ENCODE data around the gene ANKRD35.
"Not testable (repeated sequence)": the region's sequence is repeated elsewhere in the genome, so short reads cannot be mapped to it uniquely, and the experiment has no call there.

The ANKRD35 gene

DNA sequence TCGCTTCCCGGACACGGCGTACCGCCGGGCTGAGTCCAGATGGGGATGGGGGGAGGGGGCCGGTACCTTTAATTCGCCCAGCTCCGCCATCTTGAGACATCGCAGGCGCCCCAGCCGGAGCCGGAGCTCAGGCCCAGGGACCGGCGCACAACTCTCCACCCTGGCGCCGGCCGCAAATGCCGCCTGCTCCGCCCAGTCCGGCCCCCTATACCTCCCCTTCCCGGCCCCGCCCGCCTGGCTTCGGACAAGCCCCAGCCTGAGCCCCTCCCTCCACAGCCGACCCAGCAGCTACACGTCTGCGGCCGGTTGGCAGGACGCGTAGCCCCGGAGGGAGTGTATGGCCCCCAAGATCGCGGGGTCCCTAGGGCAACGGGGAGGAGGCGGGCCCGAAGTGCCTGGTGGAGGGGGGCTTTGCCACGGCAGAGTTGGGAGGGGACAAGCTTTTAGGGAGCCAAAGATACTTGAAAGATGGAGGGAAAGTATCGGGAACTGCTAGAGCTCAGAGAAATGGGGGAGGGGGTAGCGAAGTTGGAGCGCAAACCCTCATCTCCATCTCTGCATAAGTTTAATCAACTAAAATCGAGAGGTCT lies 26.7 kb downstream of the ANKRD35 start, which contains the start of gene PIAS3:
Gene PIAS3 (minus strand): TSS at position 181 of the 590 bp plus-strand sequence. CDS start 91 bp downstream, at position 90.
- peak; percentile 71 to 84 (median 72) for DNase-seq (ENCODE audit: low read depth in 2 of 3, low spot score in 2 of 3)

DNA sequence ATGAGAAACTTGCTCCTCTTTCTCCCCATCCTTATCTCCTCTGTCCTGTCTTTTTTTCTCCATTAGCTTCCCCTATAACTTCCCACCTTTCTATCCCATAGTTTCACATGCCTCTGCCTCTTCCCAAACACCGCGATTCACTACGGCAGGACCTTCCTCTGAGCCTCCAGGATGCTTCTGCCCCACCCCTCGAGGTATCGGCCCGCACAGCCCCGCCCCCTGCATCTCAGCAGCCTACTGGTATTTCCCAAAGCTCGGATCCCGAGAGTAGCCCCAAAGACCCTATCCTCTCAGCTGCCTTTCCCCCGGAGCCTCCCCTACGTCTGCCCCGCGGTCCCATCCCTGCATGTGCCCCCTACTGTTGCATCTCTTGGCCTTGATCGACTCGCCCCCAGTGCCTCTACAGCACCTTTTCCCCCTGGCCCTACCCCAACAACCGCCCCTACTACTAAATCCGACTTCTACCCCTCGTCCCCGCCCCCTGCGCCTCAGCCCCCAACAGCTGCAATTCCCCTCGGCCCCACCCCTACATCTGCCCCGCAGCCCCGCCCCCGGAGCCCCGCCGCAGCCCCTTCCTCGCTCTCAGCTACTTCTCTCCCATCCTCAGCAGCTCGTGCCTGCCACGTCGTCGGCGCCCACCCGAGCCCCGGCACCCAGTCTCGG lies 27.3 kb downstream of the ANKRD35 start:
- peak in 1 of 3 experiments; percentile 47 for DNase-seq (ENCODE audit: low read depth in 2 of 3, low spot score in 2 of 3)

DNA sequence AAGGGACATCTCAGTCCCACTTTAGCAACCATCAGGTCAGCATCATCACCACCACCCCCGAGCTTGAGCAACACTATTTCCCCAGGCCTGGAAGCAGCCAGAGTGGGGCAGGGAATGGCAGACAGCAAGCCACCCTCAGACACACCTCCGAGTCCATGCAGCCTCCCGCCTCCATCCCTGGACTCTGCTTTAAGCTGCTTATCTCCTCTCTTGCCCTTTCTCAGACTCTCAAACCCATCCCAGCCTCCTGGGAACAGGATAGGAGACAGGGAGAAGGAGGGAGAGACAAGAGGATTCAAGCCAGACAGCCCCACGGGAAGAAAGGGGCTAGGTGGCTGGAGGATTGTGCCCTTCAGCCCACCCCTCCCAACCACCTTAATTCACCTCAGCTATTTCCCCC lies 28.5 kb downstream of the ANKRD35 start:
- no peak for DNase-seq (ENCODE audit: low read depth in 2 of 3, low spot score in 2 of 3)

DNA sequence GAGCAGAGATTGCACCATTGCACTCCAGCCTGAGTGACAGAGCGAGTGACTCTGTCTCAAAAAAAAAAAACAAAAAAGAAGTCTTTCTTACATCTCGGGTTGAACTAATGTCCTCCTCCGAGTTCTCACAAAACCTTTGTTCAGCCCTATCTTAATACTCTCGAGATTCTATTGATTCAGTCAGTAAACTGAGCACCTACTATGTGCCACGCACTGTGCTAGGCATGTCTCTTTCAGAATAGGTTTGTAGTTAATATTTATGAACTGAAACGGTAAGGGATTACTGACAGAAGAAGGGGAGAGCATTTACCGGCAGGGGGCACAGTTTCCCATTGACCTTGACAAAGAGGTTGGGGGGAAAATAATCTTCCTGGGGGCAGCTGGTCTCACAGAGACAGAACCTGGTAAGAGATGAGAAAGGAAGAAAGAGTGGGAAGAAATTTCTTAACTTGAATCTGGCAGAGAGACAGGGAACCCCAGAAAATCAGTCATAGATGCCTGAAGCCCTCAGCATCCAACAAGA lies 30.2 kb downstream of the ANKRD35 start:
- no peak for DNase-seq (ENCODE audit: low read depth in 2 of 3, low spot score in 2 of 3)

DNA sequence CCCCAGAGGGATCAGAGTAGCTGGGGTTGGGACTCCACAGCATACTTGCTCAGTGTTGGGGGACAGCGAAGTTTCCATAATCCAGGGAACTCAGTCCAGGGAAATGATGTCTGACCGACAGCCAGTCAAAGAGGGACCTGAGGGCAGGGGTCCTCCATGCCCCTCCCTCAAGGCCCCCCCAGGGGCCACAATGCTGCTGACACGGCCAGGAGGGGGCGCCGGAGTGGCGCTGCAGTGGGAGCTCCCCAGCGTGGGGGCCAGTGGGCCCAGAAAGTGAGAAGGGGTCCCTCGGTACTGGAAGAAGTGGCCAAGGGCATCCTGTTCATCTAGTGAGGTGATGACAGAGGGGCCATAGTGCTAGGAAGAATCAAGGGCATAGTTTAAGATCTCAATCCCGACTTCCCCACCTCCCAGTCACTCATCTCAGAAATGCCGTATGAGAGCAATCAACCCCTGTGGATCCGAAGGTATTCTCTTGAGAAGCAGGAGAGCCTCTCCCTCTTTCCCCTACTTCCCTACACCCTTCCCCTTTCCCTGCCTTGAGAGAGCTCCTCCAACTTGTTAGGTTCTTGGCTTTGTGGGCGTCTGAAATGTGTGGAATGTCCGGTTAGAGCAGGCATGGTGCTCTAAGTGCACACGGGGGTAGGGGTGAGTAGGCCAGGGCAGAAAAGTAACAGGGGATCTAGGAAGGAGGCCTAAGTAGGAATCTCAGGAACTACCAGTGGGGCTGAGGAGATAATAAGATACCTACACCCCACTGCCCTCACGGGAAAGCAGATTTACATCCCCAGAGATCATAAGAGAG lies 36.1 kb downstream of the ANKRD35 start:
- no peak for DNase-seq (ENCODE audit: low read depth in 2 of 3, low spot score in 2 of 3)

DNA sequence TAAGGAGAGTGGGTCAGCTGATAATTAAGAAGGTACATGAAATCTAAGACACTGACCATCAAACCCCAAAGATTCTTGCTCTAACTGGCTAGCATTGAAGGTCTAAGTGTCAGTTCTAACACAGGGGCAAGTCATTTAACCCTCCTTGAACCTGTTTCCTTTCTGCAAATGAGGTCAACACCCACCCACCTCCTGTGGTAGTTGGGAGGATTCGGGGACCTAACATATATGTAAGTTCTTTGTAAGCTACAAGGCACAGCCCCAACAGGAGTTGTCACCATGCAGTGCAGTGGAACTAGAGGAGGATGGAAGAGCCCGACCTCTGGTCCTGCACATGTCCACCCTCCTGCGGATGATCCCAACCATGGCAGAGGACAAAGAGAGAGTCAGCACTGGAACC lies 37.8 kb downstream of the ANKRD35 start:
- DNase-seq (ENCODE audit: low read depth in 2 of 3, low spot score in 2 of 3): no peak

DNA sequence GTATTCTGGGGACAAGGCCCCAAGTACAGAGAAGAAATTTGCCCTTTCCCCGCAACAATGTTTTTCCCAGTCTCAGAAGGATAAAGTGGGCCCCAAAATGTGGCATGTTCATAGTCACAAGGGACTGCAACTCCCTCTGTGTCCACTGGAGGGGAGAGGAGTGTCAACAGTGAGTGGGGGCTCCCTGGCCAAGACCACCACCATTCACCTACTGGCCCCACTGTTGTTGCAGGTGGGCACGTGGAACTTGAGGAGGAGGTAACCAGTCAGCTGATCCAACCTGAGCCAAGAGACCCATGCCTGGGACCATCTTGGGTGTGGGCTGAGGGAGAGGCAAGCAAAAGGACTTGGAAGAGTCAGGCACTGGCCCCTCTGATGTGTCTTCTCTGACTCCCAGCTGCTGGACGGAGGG lies 39.5 kb downstream of the ANKRD35 start:
- DNase-seq (ENCODE audit: low read depth in 2 of 3, low spot score in 2 of 3): no peak

DNA sequence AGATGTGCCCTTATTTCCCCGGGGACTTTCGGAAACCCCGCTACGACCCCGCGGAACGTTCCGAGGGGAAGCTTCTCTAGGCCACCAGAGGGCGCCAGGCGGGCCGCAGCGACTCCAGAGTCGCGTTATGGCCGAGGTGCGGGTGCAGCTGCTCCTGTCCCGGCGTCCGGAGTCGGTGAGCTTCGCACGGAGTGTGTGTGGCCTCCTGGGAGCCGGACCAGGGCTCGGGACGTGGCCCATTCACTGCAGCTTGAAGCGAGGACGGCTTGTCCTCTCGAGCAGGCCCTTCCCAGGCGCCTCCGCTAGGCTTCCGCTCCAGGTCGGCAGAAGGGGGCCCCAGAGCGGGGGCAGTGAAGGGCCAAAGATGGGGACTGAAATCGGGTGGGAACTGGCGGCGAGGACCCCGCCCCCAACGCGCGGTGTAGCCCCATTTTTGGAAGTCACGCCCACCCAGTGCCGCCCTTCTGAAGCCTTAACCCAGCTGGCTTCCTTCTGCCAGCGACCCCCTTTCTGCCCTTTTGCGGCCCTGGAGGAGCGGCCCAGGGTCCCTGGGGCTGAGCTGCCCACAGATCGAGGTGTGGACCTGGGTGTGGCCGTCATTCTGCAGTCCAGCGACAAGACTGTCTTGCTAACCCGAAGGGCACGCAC lies 40.0 kb downstream of the ANKRD35 start, which contains the start of gene NUDT17:
Gene NUDT17 (plus strand): TSS at position 117 of the 648 bp plus-strand sequence. CDS start 11 bp downstream, at position 128.
- peak; percentile 48 to 80 (median 62) for DNase-seq (ENCODE audit: low read depth in 2 of 3, low spot score in 2 of 3)

DNA sequence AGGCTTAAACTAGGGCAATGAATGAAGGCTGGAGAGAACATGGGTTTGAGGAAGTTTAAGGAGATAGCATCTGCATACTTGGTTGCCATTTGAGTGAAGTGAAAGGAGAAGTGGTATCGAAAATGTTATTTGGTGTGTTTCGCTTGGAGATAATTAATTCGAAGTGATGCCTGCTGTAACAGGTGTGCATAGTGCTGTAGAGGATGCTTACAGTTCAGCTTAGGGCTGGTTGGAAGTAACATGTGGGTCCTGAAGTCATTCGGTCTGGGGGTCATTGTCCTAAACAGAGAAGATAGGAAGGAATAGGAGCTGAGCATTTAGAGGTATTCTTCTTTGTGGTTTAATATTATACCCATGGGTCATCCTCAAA lies 40.5 kb downstream of the ANKRD35 start:
- no peak for DNase-seq (ENCODE audit: low read depth in 2 of 3, low spot score in 2 of 3)

DNA sequence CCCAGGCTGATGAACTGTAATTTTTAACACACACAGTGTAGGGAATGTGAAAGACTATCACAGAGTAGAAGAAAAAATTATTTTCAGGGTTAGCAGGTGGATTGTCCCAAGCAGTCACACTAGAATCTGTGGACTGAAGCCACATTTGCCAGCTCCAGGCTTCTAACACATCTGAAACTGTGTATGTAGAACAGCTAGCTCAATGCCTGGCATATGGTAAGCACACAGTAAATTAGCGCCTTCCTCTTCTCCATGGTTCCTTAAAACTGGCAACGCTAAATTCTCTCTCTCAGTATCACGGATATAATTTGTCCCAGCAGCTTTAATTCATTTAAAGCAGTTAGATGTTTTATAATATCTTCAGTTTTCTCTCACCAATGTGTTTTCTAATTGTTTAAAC lies 42.6 kb downstream of the ANKRD35 start:
- no peak for DNase-seq (ENCODE audit: low read depth in 2 of 3, low spot score in 2 of 3)

DNA sequence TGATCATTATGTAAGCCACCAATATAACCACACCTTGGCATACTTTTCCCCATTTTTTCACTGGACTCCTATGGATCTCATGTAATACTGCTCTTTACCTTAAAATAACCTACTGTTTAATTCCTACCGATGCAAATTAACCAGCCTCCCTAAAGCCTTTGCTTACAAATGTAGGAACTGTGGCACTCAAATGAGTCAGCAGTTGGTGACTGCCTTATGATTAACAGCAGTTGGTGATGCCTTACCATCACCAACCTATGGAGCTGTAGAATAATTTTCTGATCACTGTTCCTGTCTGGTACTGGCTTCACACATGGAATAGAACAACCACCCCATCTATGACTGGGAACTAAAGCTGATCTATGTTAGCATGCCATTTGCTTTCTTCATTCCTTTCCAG lies 48.0 kb downstream of the ANKRD35 start:
- no peak for DNase-seq (ENCODE audit: low read depth in 2 of 3, low spot score in 2 of 3)

DNA sequence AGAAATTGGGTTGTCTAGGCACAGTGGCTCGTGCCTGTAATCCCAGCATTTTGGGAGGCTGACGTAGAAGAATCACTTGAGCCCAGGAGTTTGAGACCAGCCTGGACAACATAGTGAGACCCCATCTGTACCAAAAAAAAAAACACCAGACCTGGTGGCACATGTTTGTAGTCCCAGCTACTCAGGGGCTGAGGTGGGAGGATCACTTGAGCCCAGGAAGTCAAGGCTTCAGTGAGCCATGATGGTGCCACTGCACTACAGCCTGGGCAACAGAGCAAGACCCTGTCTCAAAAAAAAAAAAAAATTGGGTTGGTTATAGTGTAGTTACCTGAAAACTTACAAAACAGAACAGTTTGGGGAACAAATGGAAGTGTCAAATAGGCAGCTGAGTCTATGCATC lies 54.9 kb downstream of the ANKRD35 start:
- not testable (repeated sequence) for DNase-seq (ENCODE audit: low read depth in 2 of 3, low spot score in 2 of 3)

DNA sequence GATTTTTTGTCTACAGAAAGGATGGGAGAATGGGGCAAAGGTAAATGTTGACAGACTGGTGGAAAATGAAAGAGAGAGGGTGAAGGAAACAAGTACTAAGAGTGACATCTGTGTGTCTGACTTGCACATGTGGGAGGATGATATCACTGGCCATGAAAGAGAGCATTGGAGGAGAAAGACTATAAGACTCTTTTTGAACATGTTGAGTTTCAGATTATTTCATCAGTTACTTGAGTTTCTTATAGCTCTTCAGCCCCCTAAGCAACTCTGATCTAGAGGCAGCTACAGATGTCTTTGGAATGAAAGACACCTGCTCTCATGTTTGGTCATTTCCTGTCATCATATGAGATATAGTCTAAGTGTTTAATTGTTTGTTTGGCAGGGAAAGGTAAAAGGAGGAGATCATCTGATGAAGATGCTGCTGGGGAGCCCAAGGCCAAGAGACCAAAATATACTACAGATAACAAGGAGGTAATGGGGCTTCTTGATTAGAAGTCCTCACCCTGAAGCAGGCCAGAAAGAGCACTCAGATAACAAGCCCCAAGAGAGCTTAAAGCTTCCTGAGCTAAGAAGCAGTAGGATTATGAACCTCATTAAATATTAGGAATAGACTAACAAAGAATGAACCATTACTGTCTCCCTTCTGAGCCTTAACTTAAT lies 57.2 kb downstream of the ANKRD35 start:
- no peak for DNase-seq (ENCODE audit: low read depth in 2 of 3, low spot score in 2 of 3)

DNA sequence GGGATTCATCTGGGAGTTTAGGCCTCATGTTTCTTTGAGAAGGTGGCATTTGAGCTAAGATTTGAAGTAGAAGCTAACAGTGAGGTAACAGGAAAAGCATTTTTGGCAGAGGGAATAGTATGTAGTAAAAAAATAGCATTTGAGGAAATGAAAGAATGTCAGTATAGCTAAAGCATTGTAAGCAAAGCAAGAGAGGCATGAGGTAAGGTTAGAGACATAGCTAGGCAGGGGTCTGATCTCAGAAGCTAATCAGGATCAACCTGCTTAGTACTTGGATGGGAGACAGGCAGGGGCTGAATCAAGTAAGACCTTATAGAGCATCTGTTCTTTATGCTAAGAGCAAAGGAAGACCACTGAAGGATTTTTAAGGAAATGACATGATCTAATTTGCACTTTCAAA lies 57.7 kb downstream of the ANKRD35 start:
- no peak for DNase-seq (ENCODE audit: low read depth in 2 of 3, low spot score in 2 of 3)

DNA sequence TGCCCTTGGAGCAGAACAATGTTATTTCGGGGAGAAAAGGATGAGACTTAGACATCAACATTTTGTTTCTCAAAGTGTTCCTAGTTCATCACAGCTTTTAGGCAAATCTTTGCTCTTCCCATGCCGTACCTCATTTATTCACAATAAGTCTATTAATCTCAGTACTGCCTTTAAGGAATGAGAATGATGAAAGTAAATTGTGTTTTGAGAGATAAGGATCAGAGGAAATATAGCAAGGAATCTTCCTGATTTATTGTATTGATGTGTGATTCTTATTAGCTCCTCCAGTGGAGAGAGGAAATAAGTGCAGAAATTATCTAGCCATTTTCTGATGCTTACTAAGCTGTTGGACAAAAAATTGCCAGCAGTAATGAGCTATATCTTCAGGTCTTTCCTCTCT lies 59.6 kb downstream of the ANKRD35 start:
- DNase-seq (ENCODE audit: low read depth in 2 of 3, low spot score in 2 of 3): no peak

DNA sequence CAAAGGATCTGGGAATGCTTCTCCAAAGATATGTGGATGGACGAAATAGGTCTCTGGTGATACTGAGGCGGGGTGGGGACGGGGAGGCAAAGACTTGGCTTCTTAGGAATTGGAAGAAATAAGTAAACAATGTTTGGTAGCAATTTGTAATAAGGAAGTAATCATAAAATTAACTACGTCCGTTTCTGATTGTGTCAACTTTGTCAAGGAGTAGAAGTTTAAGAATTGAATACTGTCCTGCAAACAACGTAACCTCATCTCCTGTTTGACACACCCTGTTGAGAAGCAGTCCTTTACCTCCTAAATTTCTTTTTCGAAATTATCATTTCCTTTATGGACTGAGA lies 61.2 kb downstream of the ANKRD35 start:
- no peak for DNase-seq (ENCODE audit: low read depth in 2 of 3, low spot score in 2 of 3)

DNA sequence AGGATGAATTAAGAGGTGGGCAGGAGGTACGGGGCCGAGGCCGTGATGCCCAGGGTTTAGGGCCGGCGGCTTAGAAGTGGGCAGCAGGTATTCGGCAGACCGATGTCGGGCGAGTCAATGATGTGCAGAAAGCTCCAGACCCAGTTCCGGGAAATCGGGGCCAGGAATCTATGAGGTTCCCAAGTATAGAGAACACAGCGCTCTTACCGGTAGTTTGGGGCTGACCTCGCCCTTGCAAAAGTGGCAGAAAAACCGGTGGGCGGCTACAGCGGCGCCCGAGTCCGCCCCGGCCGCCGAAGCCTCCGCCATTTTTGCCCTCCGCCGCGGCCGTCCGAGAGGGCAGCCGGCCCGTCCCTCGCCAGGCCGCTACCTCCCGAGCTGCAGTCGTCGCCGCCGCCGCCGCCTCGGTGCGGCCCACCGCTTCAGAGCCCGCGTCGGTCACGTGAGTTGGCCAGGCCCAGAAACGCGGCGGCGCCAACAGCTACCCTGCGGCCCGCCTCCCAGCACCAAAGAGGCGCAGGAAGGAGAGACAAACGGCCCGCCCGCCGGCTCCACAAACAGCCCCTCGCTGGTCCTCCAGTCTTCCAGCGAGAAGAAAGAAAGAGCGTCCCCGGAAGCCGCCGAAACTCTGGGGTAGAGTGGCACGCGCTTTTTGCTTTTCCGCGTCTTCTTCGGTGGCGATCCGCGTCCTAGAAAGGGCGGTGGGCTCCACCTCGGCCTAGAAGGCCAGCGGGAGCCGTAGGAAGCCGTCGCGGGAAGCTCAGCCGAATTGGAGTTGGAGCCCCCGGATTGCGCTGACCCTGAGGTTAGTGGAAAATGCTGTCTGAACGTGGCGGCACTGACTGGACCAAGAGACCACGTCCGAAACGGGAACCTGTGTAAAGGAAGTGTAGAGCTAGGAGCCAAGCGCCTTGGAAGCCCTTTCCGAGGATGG lies 61.8 kb downstream of the ANKRD35 start, which contains the start of the genes POLR3C and RNF115:
Gene POLR3C (plus strand): TSS at position 636 of the 934 bp plus-strand sequence. CDS start 1,577 bp downstream, outside the sequence.
Gene RNF115 (minus strand): TSS at position 531 of the 934 bp plus-strand sequence. CDS start 222 bp downstream, at position 309.
- DNase-seq (ENCODE audit: low read depth in 2 of 3, low spot score in 2 of 3): peak; percentile 42 to 74 (median 68)

DNA sequence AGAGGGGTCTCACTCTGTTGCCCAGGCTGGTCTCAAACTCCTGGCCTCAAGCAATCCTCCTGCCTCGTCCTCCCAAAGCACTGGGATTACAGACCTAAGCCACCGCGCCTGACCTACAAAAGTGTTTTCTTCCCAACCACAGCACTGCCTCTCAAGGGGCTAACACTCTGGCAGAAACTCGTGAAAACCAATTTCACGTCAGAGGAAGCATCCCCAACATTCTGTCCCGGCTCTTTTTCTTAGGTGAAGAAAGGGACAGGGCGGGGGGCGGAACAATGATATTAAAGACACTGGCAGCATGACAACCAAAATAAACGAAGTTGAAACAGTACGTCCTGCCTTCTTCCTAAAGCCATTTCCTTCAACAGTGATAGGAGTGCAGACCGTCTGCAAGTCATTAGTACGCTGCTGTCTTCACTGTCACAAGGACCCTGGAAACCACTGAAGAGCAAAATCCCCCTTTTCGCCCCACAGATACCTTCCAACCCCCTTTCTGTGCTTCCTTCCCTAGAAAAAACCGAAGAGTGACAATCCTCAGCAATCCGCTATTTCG lies 62.8 kb downstream of the ANKRD35 start:
- DNase-seq (ENCODE audit: low read depth in 2 of 3, low spot score in 2 of 3): not testable (repeated sequence)

DNA sequence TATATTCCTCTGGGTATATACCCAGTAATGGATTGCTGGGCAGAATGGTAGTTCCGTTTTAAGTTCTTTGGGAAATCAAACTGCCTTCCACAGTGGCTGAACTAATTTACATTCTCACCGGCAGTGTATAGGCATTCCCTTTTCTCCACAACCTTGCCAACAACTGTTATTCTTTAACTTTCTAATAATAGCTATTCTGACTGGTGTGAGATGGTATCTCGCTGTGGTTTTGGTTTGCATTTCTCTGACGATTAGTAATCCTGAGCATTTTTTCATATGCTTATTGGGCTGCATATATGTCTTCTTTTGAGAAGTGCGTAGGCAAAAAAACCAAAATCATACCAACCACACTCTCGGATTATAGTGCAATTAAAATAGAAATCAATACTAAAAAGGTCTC lies 67.6 kb downstream of the ANKRD35 start:
- not testable (repeated sequence) for DNase-seq (ENCODE audit: low read depth in 2 of 3, low spot score in 2 of 3)
